Hepatocyte (in vitro differentiated cells): ENCODE measurements around the gene RASGRP1. TPM values are rescaled to one million over a fixed set of nuclear protein-coding genes. Genes with fewer than 3 reads are reported as not detected.

Experiments used
- DNase-seq: peaks from one replicate; pipeline ENCODE4 v3.0.0-alpha.2; 2016; ENCODE audit warnings: low spot score
- H2AFZ ChIP-seq: fragments of 200-600 bp; sonication (generic); 2 replicates; pipeline ENCODE4 v1.6.0; 2016; ENCODE audit warnings: antibody characterized with exemption, mild to moderate bottlenecking
- H3K27ac ChIP-seq: fragments of 200-600 bp; sonication (generic); 2 replicates; pipeline ENCODE4 v1.5.1; 2016; ENCODE audit warnings: mild to moderate bottlenecking
- H3K27me3 ChIP-seq: fragments of 200-600 bp; sonication (generic); 2 replicates; pipeline ENCODE4 v1.6.1; 2016
- H3K36me3 ChIP-seq: fragments of 200-600 bp; sonication (generic); replicated peaks from 2 replicates; pipeline ENCODE4 v1.5.1; 2016; ENCODE audit warnings: low read depth; ENCODE audit not compliant: insufficient read depth
- H3K4me1 ChIP-seq: fragments of 200-600 bp; sonication (generic); 2 replicates; pipeline ENCODE4 v1.5.1; 2016; ENCODE audit warnings: mild to moderate bottlenecking, moderate library complexity; ENCODE audit not compliant: insufficient read depth
- H3K4me2 ChIP-seq: fragments of 200-600 bp; sonication (generic); 2 replicates; pipeline ENCODE4 v1.6.0; 2016
- H3K4me3 ChIP-seq: fragments of 200-600 bp; sonication (generic); 2 replicates; pipeline ENCODE4 v1.5.1; 2016; ENCODE audit warnings: mild to moderate bottlenecking
- H3K79me2 ChIP-seq: fragments of 200-600 bp; sonication (generic); 2 replicates; pipeline ENCODE4 v1.6.0; 2017; ENCODE audit warnings: mild to moderate bottlenecking
- H3K9me2 ChIP-seq: fragments of 200-600 bp; sonication (generic); replicated peaks from 2 replicates; pipeline ENCODE4 v1.6.0; 2017; ENCODE audit warnings: mild to moderate bottlenecking; ENCODE audit not compliant: insufficient read depth
- H3K9me3 ChIP-seq: fragments of 200-600 bp; sonication (generic); 2 replicates; pipeline ENCODE4 v1.5.1; 2016; ENCODE audit warnings: low read depth, mild to moderate bottlenecking
- H4K20me1 ChIP-seq: fragments of 200-600 bp; sonication (generic); 2 replicates; pipeline ENCODE4 v1.6.0; 2016; ENCODE audit warnings: mild to moderate bottlenecking; ENCODE audit not compliant: insufficient read depth, poor library complexity, severe bottlenecking
- EZH2 ChIP-seq: fragments of 200-600 bp; sonication (generic); IDR thresholded peaks from 2 replicates; pipeline ENCODE4 v1.6.1; 2016; ENCODE audit warnings: antibody characterized with exemption, mild to moderate bottlenecking, borderline replicate concordance
- EZH2phosphoT487 ChIP-seq: fragments of 200-600 bp; sonication (generic); IDR thresholded peaks from one replicate; pipeline ENCODE4 v1.6.1; 2018; ENCODE audit warnings: antibody characterized with exemption, mild to moderate bottlenecking, low read depth, moderate library complexity; ENCODE audit not compliant: unreplicated experiment, severe bottlenecking
- WGBS: methylation state at CpG from one replicate; pipeline ENCODE4 v1.1.6; 2016; ENCODE audit warnings: low lambda C conversion rate; ENCODE audit errors: missing lambda C conversion rate; 5-methylcytosine and 5-hydroxymethylcytosine counted together
- polyA plus RNA-seq: library from polyadenylated mRNA; unstranded; fragments of >200 nt; fragmentation: Nextera tagmentation; extraction: Ambion mirVana; gene quantifications from 2 replicates; pipeline ENCODE4 v1.2.1, GENCODE V29; 2016
- total RNA-seq: library from RNA; depleted of rRNA; stranded (reverse); fragments of >200 nt; gene quantifications from 2 replicates; pipeline ENCODE4 v1.2.3, GENCODE V29; 2014
- TF ChIP-seq, protein P1 (sequence below): fragments of 200-600 bp; sonication (generic); IDR thresholded peaks from 2 replicates; pipeline ENCODE4 v1.5.1; 2016; ENCODE audit warnings: antibody characterized with exemption, mild to moderate bottlenecking; ENCODE audit not compliant: poor library complexity

Gene RASGRP1
- total and polyA plus RNA-seq, 2 experiments from 2014 or later = 0.41 to 0.53 TPM

DNA sequence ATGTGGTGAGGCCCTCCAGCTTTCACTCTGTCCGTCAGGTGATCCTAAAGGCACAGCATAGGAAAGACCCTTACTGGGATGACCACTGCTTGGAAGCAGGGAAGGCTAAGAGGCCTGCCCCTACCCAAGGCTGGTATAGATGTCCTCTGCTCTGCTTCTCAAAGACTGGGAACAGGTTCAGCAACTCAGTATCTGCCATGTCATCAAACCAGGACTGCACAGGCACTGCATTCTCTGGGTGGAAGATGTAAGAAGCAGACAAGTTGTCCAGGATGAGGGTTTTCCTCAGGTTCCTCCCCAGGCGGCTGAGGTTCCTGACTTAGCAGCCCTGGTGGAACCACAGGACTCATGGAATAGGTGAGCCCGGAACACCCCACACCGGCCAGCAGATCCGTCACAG, 106.0 kb downstream of the RASGRP1 start:
- H3K4me1 ChIP-seq = peaks cover 3% of the 10 kb centered on the region
- no peak for DNase-seq
- H3K36me3 ChIP-seq = no peaks in the 10 kb centered on the region
- H3K4me2 ChIP-seq = no peak overlapping the region
- peaks cover 84% of the 10 kb centered on the region for H3K79me2 ChIP-seq
- no peak overlapping the region for H3K4me3 ChIP-seq
- no peak overlapping the region for H2AFZ ChIP-seq
- H3K27ac ChIP-seq = no peak overlapping the region
- no peak for TF ChIP-seq EZH2phosphoT487
- TF ChIP-seq EZH2 = no peak
- TF ChIP-seq, protein P1, sequence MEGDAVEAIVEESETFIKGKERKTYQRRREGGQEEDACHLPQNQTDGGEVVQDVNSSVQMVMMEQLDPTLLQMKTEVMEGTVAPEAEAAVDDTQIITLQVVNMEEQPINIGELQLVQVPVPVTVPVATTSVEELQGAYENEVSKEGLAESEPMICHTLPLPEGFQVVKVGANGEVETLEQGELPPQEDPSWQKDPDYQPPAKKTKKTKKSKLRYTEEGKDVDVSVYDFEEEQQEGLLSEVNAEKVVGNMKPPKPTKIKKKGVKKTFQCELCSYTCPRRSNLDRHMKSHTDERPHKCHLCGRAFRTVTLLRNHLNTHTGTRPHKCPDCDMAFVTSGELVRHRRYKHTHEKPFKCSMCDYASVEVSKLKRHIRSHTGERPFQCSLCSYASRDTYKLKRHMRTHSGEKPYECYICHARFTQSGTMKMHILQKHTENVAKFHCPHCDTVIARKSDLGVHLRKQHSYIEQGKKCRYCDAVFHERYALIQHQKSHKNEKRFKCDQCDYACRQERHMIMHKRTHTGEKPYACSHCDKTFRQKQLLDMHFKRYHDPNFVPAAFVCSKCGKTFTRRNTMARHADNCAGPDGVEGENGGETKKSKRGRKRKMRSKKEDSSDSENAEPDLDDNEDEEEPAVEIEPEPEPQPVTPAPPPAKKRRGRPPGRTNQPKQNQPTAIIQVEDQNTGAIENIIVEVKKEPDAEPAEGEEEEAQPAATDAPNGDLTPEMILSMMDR = no peak
- no peaks in the 10 kb centered on the region for H3K9me3 ChIP-seq
- 98% methylated on average over 5 of the region's 5 CpGs for WGBS
- no peaks in the 10 kb centered on the region for H3K9me2 ChIP-seq
- no peaks in the 10 kb centered on the region for H3K27me3 ChIP-seq
- peaks cover 11% of the 10 kb centered on the region for H4K20me1 ChIP-seq

DNA sequence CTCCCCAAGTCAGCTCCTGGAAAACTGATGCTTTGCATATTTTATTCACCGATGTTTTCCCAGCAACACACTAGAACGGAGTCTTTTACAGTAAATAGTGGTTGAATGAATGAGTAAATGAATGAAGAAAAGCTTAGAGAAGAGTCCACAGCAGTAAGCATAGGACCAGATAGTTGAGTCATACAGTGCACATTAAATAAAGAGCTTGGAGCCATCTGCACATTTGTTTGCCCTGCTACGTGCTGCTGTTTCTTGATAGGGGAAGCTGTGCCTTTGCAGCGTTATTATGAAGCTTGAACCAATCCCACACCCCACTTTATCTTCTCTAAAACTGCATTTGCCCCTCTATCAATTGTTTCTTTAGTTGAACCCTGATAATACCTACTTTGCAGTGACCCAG, 109.5 kb downstream of the RASGRP1 start:
- 9% methylated on average over 4 of the region's 4 CpGs for WGBS
- peak overlapping the region; percentile 84 for H2AFZ ChIP-seq
- H3K4me1 ChIP-seq = peaks cover 3% of the 10 kb centered on the region
- H3K9me2 ChIP-seq = no peaks in the 10 kb centered on the region
- H3K9me3 ChIP-seq = no peaks in the 10 kb centered on the region
- H3K27ac ChIP-seq = peak overlapping the region; percentile 98
- TF ChIP-seq EZH2phosphoT487 (no peak), EZH2 (no peak)
- TF ChIP-seq, protein P1 = no peak
- peak overlapping the region; percentile 83 for H3K4me3 ChIP-seq
- H3K79me2 ChIP-seq = peaks cover 52% of the 10 kb centered on the region
- DNase-seq = no peak
- no peaks in the 10 kb centered on the region for H3K36me3 ChIP-seq
- H4K20me1 ChIP-seq = no peaks in the 10 kb centered on the region
- H3K27me3 ChIP-seq = no peaks in the 10 kb centered on the region
- peak overlapping the region; percentile 84 for H3K4me2 ChIP-seq

DNA sequence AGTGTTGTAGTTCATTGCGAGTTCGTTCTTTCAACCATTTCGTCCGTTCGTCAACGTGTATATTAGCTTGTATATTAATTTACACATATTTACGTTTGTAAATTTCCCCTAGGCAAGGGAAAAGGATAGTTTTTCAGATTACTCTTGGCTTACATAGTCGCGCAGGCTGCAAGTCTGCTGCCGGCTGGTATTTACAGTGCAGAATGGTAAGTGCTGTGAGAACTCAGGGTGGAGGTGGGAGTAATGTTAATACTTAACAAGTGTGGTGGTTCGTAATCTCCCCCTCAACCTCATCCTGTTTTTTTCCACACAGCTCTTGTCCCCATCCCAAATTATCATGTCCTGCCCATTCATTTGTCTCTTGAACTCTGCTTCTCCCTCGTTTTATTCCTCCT, 109.9 kb downstream of the RASGRP1 start:
- peaks cover 48% of the 10 kb centered on the region for H3K79me2 ChIP-seq
- peak; percentile 23 for DNase-seq

More for the DNA sequence above, 109.9 kb downstream of the RASGRP1 start:
- 1% methylated on average over 12 of the region's 12 CpGs for WGBS
- peak overlapping the region; percentile 84 for H3K4me2 ChIP-seq
- H4K20me1 ChIP-seq = no peaks in the 10 kb centered on the region
- peak overlapping the region; percentile 84 for H2AFZ ChIP-seq
- H3K36me3 ChIP-seq = no peaks in the 10 kb centered on the region
- H3K9me2 ChIP-seq = no peaks in the 10 kb centered on the region
- peak overlapping the region; percentile 83 for H3K4me3 ChIP-seq
- no peaks in the 10 kb centered on the region for H3K9me3 ChIP-seq
- peaks cover 3% of the 10 kb centered on the region for H3K4me1 ChIP-seq
- peak overlapping the region; percentile 98 for H3K27ac ChIP-seq
- TF ChIP-seq, protein P1 = no peak
- TF ChIP-seq EZH2 (no peak), EZH2phosphoT487 (no peak)
- no peaks in the 10 kb centered on the region for H3K27me3 ChIP-seq
